Duodenal mucosa (tissue), 2 donors: ENCODE measurements around the gene GPC3.
A peak's percentile ranks its signal among the peaks of the same experiment; 100 is the strongest.
"Not testable (repeated sequence)": the region's sequence is repeated elsewhere in the genome, so short reads cannot be mapped to it uniquely, and the experiment has no call there.

Experiments
- H3K27ac ChIP-seq: one replicate; pipeline ENCODE4 v1.7.0; 2013; ENCODE audit warnings: low read depth, low read length
- H3K27me3 ChIP-seq, 2 donors: one replicate each; pipeline ENCODE4 v1.7.0; 2013; ENCODE audit warnings: low read length in 2 of 2, control low read depth in 1 of 2; ENCODE audit not compliant: insufficient read depth in 2 of 2, control insufficient read depth in 1 of 2
- H3K36me3 ChIP-seq, 2 donors: one replicate each; pipeline ENCODE4 v1.7.0; 2013; ENCODE audit warnings: low read length in 2 of 2, control low read depth in 1 of 2; ENCODE audit not compliant: insufficient read depth in 2 of 2, control insufficient read depth in 1 of 2
- H3K4me1 ChIP-seq, 2 donors: one replicate each; pipeline ENCODE4 v1.7.0; 2013; ENCODE audit warnings: low read length in 2 of 2, control low read depth in 1 of 2; ENCODE audit not compliant: insufficient read depth in 2 of 2, control insufficient read depth in 1 of 2
- H3K4me3 ChIP-seq, 2 donors: one replicate each; pipeline ENCODE4 v1.7.0; 2013; ENCODE audit warnings: low read length in 2 of 2, low read depth in 1 of 2
- H3K9ac ChIP-seq, 2 donors: one replicate each; pipeline ENCODE4 v1.7.0; 2013; ENCODE audit warnings: low read length in 2 of 2, low read depth in 1 of 2
- H3K9me3 ChIP-seq, 2 donors: one replicate each; pipeline ENCODE4 v1.7.0; 2013; ENCODE audit warnings: low read length in 2 of 2, control low read depth in 1 of 2; ENCODE audit not compliant: control insufficient read depth in 1 of 2

GPC3 gene

DNA sequence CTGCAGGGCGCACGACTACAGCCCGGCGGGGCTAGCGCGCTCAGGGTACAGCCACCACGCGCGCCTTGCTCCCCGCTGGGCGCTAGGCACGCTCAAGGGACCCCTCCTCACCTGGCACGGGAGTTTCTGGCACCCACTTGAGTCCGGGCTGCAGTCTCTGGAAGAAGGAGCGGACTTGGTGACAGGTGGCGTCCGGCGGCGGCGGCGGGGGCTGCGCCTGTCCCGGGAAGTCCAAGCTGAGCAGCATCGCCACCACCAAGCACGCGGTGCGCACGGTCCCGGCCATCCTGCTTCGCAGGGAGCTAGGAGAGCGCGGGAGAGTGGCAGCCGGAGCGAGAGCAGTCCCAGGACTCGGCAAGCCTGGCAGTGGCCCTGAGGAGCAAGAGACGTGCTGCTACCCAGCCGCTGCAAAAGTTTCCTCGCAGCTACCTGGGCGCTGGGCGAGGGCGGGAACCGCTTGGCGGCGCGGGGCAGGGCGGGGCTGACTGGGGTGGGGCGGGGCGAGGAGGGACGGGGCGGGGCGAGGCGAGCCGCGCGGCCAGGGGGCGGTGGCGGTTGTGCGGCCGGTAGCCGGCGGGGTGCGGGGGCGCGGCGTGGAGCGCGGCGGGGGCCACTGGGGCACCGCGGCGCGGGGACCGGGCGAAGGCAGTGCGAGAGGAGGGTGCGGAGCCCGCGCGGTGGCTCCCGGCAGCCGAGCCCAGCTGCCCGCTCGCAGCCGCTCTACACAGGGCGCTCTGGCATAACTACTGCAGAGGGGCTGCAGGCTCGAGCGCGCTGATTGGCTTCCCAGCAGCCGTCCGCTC, at the start of gene GPC3:
GPC3 (minus strand) TSS at position 431 of the 803 bp plus-strand sequence.
- H3K27me3 ChIP-seq = peaks cover 4 to 7% of the 10 kb centered on the region in 2 donors

DNA sequence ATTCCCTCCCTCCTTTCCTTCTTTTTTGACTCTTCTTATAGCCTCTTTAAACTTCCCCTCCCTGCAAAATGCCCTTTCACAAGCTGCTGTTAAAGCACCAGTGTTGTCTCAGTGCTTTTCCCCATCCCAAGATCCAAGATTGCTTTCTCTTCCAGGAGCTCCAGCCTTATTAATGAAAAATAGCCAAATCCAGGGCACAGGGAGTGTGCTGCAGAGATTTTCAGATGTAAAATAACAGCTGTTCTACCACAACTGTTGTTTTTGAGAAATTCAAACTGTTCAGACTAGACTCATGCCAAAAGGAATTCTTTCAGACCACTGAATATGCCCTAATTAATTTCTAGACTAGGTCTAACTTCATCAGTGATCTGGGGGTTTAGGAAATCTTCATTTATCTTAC, 47.0 kb upstream of the GPC3 start:
- no peaks in the 10 kb centered on the region for H3K9me3 ChIP-seq
- no peaks in the 10 kb centered on the region for H3K4me1 ChIP-seq
- H3K36me3 ChIP-seq = no peaks in the 10 kb centered on the region
- H3K27me3 ChIP-seq = no peaks in the 10 kb centered on the region
- no peak overlapping the region for H3K4me3 ChIP-seq
- no peak overlapping the region for H3K27ac ChIP-seq
- no peak overlapping the region for H3K9ac ChIP-seq

More for the DNA sequence above, at the start of gene GPC3:
- H3K9me3 ChIP-seq = no peaks in the 10 kb centered on the region
- peak within 1 kb of the TSS; percentile 53 to 55 for H3K4me3 ChIP-seq
- no peak within 1 kb of the TSS for H3K27ac ChIP-seq
- no peak within 1 kb of the TSS for H3K9ac ChIP-seq
- peaks cover 0 to 11% of the 10 kb centered on the region in 2 donors for H3K4me1 ChIP-seq
- no peaks in the 10 kb centered on the region for H3K36me3 ChIP-seq

DNA sequence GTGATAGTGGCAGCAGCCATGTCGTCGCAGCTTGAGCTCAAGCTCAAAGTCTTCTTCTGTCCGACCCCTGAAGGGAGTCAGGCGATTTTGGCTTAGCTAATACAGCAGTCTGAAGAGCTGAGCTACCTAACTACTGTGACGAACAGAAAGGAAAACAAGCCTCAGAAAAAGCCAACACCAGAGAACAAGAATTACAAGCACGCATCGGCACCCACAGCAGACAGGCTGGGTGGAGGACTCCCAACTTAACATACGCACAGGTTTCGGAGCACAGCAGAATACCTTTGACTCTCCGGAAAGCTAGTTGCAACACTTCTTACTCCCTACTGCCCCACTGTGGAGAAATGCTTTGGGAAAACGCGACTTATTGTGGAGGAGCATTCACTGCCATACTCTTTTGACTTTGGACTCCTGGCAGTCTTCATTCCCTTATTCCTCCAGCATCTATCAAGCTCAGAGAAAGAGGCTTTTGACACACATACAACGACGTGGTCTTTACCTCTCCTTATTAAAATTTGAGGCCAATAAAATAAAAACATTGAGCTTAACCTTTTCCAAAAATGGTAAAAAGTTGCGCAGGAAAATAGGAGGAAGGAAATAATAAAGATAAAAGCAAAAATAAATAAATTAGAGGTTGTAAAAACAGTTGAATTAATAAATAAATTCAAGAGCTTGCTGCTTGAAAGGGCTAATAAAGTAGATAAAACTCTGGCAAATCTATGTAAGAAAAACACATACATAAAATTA, 41.3 kb upstream of the GPC3 start:
- Histone ChIP-seq H3K27me3 (no peaks in the 10 kb centered on the region), H3K9me3 (no peaks in the 10 kb centered on the region), H3K36me3 (no peaks in the 10 kb centered on the region), H3K27ac (no peak overlapping the region), H3K4me3 (peak overlapping the region; percentile 50 to 51), H3K4me1 (no peaks in the 10 kb centered on the region), H3K9ac (no peak overlapping the region)

DNA sequence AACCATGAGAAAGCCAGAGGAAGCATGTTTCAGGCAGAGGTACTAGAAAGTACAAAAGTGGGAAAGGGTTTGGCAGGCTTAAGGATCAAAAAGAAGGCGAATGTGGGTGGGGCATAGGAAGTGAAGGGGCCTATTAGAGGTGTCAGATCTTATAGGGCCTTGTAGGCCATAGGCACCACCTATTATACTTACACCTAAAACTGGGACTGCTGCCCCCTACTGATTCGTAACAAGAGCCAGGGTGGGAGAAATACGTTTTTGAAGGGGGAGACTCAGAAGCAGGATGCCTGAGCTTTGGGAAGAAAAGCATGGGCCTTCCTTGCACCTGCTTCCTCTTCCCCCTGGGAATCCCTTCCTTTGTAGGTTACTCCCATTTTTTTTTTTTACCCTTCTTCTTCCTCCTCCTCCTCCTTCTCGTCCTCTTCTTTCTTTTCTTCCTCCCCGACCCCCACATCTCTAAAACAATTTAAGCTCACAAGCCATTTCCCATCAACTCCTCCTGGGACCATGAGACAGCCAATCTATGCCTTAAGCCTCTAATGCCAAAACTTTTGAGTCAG, 40.7 kb upstream of the GPC3 start:
- Histone ChIP-seq H3K4me1 (no peaks in the 10 kb centered on the region), H3K4me3 (peak overlapping the region; percentile 50 to 51), H3K27me3 (no peaks in the 10 kb centered on the region), H3K9me3 (no peaks in the 10 kb centered on the region), H3K9ac (no peak overlapping the region), H3K36me3 (no peaks in the 10 kb centered on the region), H3K27ac (no peak overlapping the region)

DNA sequence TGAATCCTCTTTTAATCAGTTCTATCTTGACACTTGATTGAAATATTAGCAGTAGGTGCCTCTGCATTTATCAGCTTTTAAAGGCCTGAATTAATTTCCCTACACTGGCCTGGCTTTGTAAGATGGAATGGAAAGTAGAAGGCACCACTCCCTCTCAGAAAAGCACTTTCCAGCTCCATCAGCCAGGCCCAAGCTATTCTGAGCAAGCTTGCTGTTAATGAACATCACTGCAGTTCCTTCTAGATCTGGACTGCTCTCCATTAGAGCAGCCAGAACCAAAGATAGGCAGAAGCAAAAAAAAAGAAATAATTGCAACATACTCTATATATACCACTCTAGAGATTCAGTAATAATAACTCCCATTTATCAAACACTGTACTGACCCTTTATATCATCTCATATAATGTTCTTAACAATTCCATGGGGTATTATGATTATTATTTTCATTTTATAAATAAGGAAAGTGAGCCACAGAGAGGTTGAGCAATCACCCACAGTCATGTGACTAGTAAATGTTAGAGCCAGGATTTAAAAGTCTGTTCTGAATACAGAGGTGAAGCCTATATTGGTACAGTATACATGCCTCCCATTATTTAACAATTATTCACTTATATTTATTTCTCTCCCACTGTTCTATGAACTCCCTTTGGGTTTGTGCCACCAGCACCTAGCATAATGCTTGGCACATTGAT, 39.4 kb upstream of the GPC3 start:
- Histone ChIP-seq H3K27ac (no peak overlapping the region), H3K36me3 (no peaks in the 10 kb centered on the region), H3K27me3 (no peaks in the 10 kb centered on the region)

DNA sequence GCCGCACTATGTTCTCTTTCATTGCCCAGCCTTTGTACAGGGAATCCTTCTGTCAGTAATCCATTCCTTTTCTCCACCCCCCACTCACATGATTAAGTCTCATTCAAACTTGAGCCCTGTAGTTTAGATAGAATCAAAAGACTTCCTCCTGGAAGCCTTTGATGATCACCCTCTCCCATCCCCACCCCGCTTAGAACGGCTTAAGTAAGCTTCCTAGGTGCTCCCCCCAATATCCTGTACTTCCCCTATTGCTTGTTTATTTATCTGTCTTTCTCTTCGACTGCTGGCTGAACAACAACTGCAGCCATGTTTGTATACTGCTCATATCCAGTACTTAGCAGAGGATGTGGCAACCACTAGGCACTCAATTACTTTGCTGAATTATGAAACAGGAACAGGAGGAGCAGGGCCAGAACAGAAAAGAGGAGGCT, 38.5 kb upstream of the GPC3 start:
- Histone ChIP-seq H3K27ac (no peak overlapping the region), H3K36me3 (no peaks in the 10 kb centered on the region), H3K4me1 (no peaks in the 10 kb centered on the region), H3K4me3 (no peak overlapping the region), H3K9me3 (no peaks in the 10 kb centered on the region), H3K27me3 (no peaks in the 10 kb centered on the region), H3K9ac (no peak overlapping the region)

More for the DNA sequence above, 39.4 kb upstream of the GPC3 start:
- no peak overlapping the region for H3K4me3 ChIP-seq
- H3K4me1 ChIP-seq = no peaks in the 10 kb centered on the region
- no peak overlapping the region for H3K9ac ChIP-seq
- no peaks in the 10 kb centered on the region for H3K9me3 ChIP-seq

DNA sequence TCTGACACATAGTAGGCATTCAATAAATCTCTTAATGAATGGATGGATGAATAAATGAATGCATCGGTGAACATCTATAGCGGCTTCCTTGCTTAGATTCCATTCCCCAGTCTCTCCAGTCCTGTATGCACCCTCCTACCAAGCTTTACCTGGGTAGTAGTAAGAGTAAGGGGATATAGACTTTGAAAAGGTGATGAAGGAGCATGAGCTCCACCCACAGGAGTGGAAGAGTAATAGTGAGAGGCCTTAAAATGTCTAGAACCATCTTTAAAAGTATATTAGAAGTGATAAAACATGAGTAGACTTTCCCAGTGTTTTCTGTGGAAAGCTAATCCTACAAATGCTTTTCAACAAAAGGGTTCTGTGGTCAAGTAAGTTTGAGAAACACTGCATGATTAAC, 35.5 kb upstream of the GPC3 start:
- H3K4me3 ChIP-seq = no peak overlapping the region
- no peak overlapping the region for H3K9ac ChIP-seq
- H3K36me3 ChIP-seq = no peaks in the 10 kb centered on the region
- H3K4me1 ChIP-seq = no peaks in the 10 kb centered on the region
- no peaks in the 10 kb centered on the region for H3K9me3 ChIP-seq
- no peaks in the 10 kb centered on the region for H3K27me3 ChIP-seq
- no peak overlapping the region for H3K27ac ChIP-seq

DNA sequence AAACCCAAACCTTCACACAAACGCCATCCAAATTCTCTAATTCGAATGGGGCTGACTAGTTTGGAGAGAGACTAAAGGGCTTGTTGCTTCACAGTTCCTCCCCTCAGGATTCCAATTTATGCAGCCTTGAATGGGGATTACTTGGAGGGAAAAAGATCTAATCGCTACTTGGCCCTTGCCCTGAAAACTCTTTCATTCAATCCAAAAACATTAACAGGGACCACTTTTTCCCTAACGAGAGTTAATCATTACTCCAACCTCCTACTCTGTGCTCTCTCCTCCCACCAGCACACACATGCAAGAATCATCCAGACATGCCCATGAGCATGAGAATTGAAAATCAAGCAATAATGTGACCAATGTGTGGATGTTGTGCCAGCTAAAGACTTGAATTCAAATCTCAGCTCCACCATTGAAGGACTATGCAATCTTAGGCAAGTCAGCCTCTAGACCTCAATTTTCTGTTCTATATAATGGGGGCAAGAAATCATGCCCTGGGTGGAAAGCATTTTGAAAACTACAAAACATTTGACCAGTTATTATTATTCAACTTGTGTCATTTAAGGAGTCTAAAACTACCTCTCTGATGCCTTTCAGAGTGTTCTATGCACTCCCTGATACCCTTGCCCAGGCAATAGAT, 34.3 kb upstream of the GPC3 start:
- no peak overlapping the region for H3K27ac ChIP-seq
- no peak overlapping the region for H3K9ac ChIP-seq
- H3K4me1 ChIP-seq = no peaks in the 10 kb centered on the region
- no peaks in the 10 kb centered on the region for H3K27me3 ChIP-seq
- no peak overlapping the region for H3K4me3 ChIP-seq
- no peaks in the 10 kb centered on the region for H3K36me3 ChIP-seq
- no peaks in the 10 kb centered on the region for H3K9me3 ChIP-seq

DNA sequence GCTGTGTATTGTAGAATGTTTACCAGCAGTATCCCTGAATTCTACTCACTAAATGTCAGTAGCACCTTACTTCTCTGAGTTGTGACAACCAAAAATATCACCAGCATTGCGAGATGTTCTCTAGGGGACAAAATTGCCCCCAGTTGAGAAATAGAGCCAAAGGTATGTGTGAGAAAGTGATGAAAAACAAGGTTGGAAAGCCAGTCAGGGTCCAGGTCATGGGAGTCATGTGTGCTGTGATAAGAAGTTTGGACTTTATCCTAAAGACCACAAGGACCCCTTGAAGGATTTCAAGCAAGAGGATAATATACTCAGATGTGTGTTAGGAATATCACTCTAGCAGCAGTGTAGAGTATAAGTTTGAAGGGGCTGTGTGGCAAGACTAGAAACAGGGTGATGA, 30.9 kb upstream of the GPC3 start:
- not testable (repeated sequence) for H3K27me3 ChIP-seq, H3K4me1 ChIP-seq

More for the DNA sequence above, 30.9 kb upstream of the GPC3 start:
- not testable (repeated sequence) for H3K36me3 ChIP-seq, H3K4me3 ChIP-seq, H3K9ac ChIP-seq, H3K27ac ChIP-seq, H3K9me3 ChIP-seq
